ENCODE measurements around the gene ZNF229.
A peak's percentile ranks its signal among the peaks of the same experiment; 100 is the strongest.
"Not testable (repeated sequence)": the region's sequence is repeated elsewhere in the genome, so short reads cannot be mapped to it uniquely, and the experiment has no call there.

The ZNF229 gene

DNA sequence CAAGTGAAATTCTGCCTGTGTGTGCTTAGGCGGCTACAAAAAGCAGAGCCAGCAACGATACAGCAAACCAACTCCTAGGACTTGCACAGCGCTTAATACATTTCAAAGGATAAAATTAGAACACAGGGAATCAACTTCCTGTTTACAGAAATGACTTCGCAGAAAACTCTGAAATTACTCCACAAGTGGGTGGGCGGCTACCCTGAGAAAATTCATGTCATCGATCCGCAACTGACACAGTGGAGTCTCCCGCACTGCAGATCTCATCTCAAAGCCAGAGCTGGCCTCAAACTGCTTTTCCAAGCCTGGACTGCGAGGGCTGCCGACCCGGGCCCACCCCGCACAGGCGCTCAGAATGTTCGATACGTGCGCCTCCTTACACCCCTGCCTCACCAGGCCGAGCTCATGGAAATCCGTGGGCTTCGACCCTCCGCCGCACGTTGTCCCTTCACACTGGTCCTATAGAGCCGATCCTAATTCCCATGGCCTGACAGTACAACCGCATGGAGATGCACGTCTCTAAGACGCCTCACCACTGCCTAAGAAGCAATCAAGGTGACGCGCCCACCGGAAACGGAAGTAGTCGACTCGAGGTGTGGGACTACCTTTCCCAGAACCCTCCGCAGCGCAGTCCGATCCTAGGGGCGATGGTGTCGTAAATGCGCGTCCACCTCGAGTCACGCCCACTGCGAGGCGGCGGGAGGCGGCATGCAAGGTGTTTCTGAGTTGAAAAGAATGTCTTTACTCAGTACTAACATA is at the start of gene ZNF229:
ZNF229 (minus strand) TSS at position 557 of the 759 bp plus-strand sequence. CDS start 5,625 bp downstream, outside the sequence.
- DNase-seq: peak; percentile 82

- no peak for DNase-seq
Measured at GRCh38 chr19:44496711-44497110, 48.4 kb upstream of the ZNF229 start.

DNA sequence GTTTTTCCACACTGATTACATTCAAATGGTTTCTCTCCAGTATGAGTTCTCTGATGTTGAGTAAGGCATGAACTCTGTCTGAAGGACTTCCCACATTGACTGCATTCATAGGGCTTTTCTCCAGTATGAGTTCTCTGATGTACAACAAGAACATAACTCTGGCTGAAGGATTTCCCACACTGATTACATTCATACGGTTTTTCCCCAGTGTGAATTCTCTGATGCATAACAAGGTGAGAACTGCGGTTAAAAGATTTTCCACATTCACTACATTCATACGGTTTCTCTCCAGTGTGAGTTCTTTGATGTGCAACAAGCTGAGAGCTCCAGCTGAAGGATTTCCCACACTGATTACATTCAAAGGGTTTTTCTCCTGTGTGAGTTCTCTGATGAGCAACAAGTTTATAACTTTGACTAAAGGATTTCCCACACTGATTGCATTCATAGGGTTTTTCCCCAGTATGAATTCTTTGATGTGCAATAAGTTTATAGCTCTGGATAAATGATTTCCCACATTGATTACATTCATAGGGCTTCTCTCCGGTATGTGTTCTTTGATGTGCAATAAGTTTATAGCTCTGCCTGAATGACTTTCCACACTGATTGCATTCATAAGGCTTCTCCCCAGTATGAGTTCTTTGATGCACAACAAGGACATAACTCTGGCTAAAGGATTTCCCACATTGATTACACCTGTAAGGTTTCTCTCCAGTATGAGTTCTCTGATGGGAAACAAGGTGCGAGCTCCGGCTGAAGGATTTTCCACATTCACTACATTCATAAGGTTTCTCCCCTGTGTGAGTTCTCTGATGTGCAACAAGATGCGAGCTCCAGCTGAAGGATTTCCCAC is 28.5 kb upstream of the ZNF229 start:
- DNase-seq: no peak

- not testable (repeated sequence) for DNase-seq
Measured at GRCh38 chr19:44468730-44469129, 20.5 kb upstream of the ZNF229 start.

DNA sequence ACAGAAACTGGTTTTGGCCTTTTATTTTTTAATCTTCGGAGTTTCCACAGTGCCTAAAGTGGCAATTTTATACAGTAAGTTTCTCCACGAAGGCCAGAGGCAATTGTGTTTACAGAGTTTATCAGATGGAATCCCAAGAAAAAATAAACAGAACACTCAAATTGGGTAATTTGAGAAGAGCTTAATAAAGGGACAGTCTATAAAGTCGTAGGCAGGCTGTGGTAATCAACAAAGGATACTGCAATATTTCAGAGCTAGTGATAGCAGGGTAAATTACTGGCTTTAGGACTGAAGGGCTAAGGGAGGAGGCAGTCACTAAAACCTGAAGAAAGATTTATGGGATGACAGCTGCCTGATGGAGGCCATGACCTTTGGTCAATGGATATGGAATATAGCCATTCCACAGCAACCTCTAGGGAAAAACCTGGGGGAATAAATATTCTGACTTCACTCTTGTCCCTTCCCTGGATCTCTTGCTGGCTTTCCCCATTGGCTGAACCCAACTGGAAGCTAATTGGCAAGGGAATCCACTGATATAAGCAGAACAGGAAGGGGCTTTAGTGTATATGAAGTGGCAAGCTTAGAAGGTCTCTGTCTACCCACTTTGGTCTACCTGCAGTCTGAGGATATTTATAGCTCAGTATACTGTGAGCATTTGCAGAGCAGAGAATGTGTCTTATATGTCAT is 14.5 kb upstream of the ZNF229 start:
- DNase-seq: not testable (repeated sequence)

DNA sequence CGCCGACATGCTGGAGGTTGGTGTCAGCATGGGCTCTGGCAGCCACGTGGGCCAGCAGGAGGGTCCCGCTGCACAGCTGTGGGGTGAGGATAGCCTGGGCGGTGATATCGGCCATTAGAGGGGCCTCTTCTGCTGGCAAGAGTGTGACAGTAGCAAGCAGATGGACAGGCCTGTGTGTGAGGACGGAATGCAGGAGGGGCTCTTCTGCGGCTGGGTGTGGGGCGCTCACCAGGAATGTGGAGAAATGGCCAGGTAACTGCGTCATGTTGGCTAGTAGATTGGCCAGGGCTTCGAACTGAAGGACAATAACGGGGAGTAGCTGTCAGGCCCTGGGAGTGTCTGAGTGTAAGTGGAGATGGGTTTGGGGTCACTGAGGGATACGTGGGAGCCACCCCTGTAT is 7.7 kb upstream of the ZNF229 start:
- not testable (repeated sequence) for DNase-seq

- no peak for DNase-seq
Measured at GRCh38 chr19:44455100-44455499, 6.8 kb upstream of the ZNF229 start.

DNA sequence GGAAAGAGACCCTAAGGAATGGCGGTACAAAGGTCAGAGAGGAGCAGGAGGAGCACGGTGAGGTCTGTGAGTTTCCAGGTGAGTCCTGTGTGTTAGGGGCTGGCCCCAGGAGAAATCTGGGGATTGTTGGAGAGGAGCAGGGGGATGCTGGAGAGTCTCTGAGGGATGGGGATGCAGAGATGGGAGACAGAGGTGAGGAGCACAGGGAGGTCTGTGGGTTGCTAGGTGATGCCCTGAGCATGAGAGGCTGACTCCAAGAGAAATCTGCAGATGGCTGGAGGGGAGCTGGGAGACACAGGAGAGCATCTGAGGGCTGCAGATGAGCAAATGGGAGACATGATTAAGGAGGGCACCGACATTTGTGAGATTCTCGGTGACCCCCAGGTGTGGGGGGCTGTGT is 4.1 kb upstream of the ZNF229 start:
- no peak for DNase-seq

DNA sequence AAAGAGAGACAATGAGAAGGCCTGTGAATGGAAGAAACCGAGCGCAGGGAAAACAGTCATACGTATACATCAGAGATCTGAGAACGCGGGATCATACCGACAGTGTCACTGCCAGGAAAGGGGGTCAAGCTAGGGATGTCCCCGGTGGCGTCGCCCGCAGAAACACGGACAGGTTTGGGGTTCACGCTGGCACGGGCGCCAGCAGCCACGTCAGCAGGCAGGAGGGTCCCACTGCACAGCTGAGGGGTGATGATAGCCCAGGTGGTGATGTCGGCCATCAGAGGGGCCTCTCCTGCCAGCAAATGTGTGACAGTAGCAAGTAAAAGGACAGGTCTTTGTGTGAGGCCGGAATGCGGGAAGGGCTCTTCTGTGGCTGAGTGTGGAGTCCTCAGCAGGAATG is 3.4 kb upstream of the ZNF229 start:
- no peak for DNase-seq

DNA sequence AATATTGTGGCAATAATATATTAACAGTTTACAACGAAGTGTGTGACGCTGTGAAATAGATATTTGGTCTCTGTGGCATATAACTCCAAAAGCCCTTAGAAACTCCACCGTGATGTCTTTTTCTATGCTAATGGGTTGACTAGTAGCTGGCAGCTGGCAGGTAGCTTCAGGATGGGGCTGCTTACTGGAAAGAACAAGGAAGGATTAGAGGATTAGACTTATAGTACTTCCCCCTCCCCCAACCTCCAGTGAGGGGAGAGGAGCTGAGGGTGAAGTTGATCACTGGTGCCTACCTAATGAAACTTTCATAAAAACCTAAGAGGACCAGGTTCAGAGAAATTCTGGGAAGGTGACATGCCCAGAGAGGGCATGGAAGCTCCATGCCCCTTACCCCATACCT is 9.8 kb downstream of the ZNF229 start:
- no peak for DNase-seq

DNA sequence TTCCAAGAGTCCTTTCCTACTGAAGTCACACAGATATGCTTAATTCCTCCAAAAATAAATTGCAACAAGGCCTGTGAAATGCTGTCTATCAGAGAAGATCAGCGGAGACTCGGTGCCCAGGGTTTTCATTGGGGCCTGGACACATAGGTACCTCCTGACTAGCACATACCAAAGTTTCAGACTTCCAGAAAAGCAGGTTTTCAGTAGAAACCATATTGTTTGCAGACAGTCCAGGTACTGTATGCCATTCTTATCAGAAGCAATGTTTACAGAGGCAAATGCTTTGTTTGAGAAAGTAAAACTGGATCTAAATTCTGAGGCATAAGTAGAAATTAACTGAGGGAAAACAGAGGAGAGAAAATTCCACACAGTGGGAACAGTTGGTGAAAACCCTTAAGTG is 12.8 kb downstream of the ZNF229 start:
- DNase-seq: no peak

DNA sequence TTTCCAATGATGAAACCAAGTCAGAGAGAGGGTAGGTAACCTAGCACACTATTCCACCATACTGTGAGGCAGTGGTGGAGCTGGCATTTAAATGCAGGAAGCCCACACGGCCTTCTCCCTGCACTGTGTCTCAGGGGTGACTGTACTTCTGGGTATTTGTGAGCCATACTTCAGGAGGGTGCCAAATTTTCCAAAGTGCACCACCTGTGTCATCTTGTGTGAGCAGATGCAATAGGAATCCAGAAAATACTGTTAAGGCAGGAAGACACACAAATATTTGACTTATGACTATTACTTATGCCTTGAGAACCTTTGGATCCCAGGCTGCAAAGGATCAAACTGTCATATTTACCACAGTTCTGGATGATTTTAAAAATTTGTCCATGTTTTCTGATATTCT is 17.3 kb downstream of the ZNF229 start:
- DNase-seq: no peak

DNA sequence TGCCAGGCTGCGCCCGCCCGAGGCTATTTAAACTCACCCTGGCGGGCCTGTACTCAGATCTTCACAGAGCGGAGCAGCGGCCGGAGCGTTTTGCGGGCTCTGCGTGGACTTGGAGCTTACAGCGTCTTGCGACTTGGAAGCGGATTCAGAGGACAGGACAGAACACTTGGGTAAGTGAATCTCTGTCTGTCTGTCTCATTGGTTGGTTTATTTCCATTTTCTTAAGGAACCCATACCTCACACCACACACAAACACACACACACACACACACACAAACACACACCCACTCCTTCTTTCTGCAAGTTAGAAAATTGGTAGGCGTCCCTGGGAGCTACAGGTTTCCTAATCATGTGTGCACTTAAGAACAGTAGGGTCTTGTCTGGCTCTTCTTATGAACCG is 32.7 kb downstream of the ZNF229 start:
- not testable (repeated sequence) for DNase-seq

DNA sequence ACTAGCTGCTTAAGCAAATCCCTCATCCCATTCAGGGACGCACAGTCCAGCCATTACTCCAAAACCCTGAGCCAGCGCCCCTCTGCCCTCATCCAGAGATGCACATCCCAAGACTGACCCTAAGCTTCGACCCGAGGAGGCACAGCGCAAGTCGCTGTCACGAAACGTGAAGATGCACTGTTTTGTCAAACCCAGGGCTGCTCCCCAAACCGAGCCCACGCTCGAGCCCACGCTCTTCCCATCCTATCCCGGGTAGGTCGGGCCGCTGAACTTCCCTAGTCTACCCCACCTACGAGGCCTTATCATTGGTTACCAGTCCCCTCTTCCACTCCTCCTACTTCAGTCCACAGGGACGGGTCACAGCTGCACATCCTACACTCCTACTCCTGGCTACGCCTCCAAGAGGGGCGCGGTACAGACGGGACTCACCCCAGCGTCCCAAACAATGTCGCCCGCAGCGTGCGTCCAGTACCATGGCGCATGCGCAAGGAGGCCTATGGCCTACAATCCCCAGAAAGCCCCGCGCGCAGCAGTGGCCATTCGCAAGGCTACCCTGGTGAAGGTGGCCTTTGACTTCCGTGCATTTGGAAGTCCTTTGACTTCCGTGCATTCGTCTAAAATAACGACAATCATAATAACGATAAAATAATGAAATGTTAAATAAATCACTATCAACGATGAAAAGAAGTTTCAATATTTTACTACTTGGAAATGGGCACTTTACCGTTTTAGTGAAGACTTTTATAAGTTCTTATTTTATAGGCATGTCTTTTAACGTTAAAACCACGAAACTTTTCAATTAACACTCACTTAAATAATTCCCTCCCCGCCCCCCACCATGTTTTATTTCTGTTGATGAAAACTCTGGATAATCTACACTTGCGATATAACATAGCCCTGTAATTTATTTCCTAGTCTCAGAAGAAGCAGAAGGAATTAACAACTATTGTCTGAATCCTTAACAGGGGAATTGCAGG is 46.8 kb downstream of the ZNF229 start, which contains the start of gene ZNF285:
ZNF285 (minus strand) TSS at position 470 of the 977 bp plus-strand sequence. CDS start 4,395 bp downstream, outside the sequence.
- DNase-seq: peak; percentile 85

DNA sequence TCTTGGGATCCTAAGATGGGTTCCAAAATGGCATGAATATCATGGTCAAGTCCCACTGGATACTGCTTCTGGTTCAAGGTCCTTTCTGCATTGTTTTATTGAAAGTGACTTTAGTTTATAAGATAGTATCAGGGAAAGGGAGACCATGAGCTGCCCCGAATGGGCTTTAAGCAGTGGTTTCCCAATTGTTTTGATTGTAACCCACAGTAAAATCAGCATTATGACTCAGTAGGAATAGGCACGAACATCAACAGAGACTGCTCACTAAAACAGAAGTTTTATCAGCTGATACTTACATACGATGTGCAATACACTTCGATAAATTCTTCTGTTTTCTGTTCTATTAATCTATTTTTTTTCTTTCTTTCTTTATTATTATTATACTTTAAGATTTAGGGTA is 59.0 kb downstream of the ZNF229 start:
- not testable (repeated sequence) for DNase-seq

All from CD4-positive, alpha-beta T cell treated with Interferon gamma for 1 hour (primary cell).